Measurements from ENCODE around the gene CD109. TPM values are rescaled to one million over a fixed set of nuclear protein-coding genes. Genes with fewer than 3 reads are reported as not detected.
"Not testable (repeated sequence)": the region's sequence is repeated elsewhere in the genome, so short reads cannot be mapped to it uniquely, and the experiment has no call there.

CD109 gene
- total RNA-seq, 4 donors from 2014 or later, result 1.3 to 3.8 (median 2.8) TPM

DNA sequence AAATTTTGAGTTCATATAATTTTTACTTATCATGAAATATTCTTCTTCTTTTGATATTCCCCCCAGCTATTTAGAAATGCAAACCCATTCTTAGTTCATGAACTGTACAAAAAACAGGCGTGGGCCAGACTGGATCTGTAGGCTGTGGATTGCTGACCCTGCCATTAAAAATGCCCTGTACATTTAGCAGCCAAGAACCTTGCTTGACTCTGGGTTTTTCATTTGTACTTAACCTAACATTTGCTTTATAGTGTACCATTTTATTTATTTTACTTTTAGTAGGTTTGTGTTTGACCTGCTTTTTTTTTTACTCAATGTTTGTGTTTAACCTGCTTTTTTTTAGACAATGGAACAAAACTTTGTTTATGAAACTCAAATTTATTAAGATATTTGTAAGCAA, 14.9 kb downstream of the CD109 start:
- no peak for DNase-seq
- in situ Hi-C loops (cut with MboI; ENCODE audit: low sequenced_read_pairs in 4 of 4) (no loop called here), intact Hi-C loops (cut with DNase I; ENCODE audit: low total_unique reads) (no loop called here)
- TF ChIP-seq, protein P1, sequence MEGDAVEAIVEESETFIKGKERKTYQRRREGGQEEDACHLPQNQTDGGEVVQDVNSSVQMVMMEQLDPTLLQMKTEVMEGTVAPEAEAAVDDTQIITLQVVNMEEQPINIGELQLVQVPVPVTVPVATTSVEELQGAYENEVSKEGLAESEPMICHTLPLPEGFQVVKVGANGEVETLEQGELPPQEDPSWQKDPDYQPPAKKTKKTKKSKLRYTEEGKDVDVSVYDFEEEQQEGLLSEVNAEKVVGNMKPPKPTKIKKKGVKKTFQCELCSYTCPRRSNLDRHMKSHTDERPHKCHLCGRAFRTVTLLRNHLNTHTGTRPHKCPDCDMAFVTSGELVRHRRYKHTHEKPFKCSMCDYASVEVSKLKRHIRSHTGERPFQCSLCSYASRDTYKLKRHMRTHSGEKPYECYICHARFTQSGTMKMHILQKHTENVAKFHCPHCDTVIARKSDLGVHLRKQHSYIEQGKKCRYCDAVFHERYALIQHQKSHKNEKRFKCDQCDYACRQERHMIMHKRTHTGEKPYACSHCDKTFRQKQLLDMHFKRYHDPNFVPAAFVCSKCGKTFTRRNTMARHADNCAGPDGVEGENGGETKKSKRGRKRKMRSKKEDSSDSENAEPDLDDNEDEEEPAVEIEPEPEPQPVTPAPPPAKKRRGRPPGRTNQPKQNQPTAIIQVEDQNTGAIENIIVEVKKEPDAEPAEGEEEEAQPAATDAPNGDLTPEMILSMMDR (IDR thresholded peaks at IDR 0.05 in 4 of 5, conservative IDR thresholded peaks at IDR 0.05 in 1 of 5), result no peak
- TF ChIP-seq POLR2A (IDR thresholded peaks at IDR 0.05), result no peak
- H3K27me3 ChIP-seq, result no peaks in the 10 kb centered on the region
- peaks cover 0 to 4% of the 10 kb centered on the region in 2 donors for H3K4me1 ChIP-seq
- H3K36me3 ChIP-seq, result no peaks in the 10 kb centered on the region
- no peak overlapping the region for H3K27ac ChIP-seq
- H3K9me3 ChIP-seq, result no peaks in the 10 kb centered on the region
- H3K4me3 ChIP-seq, result no peak overlapping the region
- no peak for ATAC-seq

DNA sequence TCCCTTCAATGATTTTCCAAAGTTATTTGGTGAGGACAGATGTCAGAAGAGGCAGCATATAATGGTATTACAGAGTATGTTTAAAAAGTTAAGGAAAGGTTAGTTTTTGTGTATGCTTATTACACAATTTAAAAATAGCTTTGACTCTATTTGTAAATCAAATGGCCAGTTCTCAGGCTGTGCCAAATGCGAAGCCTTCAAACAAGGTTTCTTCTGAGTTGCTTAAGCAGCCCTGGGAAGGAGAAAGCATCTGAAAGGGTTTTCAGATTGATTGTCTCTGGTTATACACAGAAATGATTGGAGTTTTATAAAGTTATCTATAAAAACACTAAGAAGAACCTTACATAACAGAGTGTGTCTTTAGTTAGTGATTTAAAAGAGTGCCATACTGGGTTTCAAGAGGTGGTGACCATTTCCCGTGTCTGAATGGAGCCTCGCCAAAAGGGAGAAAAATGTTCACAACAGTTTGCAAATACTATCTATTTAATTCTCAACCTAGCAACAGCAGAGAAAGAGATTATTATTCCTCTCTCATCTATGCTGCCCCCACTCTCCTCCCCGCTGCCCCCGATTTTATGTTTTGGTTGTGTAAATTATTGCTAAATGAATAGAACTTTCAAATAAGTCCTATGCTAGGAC, 16.7 kb downstream of the CD109 start:
- no peaks in the 10 kb centered on the region for H3K36me3 ChIP-seq
- ATAC-seq, result no peak
- no peak for TF ChIP-seq POLR2A (IDR thresholded peaks at IDR 0.05)
- TF ChIP-seq, protein P1 (IDR thresholded peaks at IDR 0.05 in 4 of 5, conservative IDR thresholded peaks at IDR 0.05 in 1 of 5), result no peak
- H3K27me3 ChIP-seq, result no peaks in the 10 kb centered on the region
- peak overlapping the region; percentile 56 to 67 (median 60) for H3K27ac ChIP-seq
- no peak overlapping the region for H3K4me3 ChIP-seq
- DNase-seq, result no peak
- peaks cover 0 to 4% of the 10 kb centered on the region in 2 donors for H3K4me1 ChIP-seq
- in situ Hi-C loops (cut with MboI; ENCODE audit: low sequenced_read_pairs in 4 of 4) (no loop called here), intact Hi-C loops (cut with DNase I; ENCODE audit: low total_unique reads) (no loop called here)
- no peaks in the 10 kb centered on the region for H3K9me3 ChIP-seq

GRCh38 chr6:73713426-73714147, 17.6 kb downstream of the CD109 start:
- in situ Hi-C loops (cut with MboI; ENCODE audit: low sequenced_read_pairs in 4 of 4), result no loop called here
- peak overlapping the region; percentile 56 to 68 (median 64) for H3K27ac ChIP-seq
- peak; percentile 68 for ATAC-seq

DNA sequence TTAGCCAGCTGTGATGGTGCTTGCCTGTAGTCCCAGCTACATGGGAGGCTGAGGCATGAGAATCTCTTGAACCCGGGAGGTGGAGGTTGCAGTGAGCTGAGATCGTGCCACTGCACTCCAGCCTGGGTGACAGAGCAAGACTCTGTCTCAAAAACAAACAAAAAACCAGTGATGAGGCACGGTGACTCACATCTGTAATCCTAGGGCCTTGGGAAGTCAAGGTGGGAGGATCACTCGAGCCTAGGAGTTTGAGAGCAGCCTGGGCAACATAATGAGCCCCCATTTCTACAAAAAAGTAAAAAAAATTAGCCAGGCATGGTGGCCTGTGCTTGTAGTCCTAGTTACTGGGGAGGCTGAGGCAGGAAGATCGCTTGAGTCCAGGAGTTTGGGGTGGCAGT, 19.1 kb downstream of the CD109 start:
- H3K27me3 ChIP-seq; ATAC-seq; in situ Hi-C loops (cut with MboI; ENCODE audit: low sequenced_read_pairs in 4 of 4); DNase-seq; H3K27ac ChIP-seq; H3K36me3 ChIP-seq; H3K4me1 ChIP-seq; H3K4me3 ChIP-seq; intact Hi-C loops (cut with DNase I; ENCODE audit: low total_unique reads); H3K9me3 ChIP-seq: not testable (repeated sequence)

More at GRCh38 chr6:73713426-73714147, 17.6 kb downstream of the CD109 start:
- Histone ChIP-seq H3K36me3 (no peaks in the 10 kb centered on the region), H3K27me3 (no peaks in the 10 kb centered on the region), H3K4me1 (peaks cover 0 to 4% of the 10 kb centered on the region in 2 donors), H3K9me3 (no peaks in the 10 kb centered on the region), H3K4me3 (no peak overlapping the region)
- DNase-seq, result no peak
- TF ChIP-seq POLR2A (IDR thresholded peaks at IDR 0.05), result no peak
- TF ChIP-seq, protein P1 (IDR thresholded peaks at IDR 0.05 in 4 of 5, conservative IDR thresholded peaks at IDR 0.05 in 1 of 5), result no peak
- intact Hi-C loops (cut with DNase I; ENCODE audit: low total_unique reads), result no loop called here

- ATAC-seq, result no peak
- Histone ChIP-seq H3K27me3 (no peaks in the 10 kb centered on the region), H3K4me1 (no peaks in the 10 kb centered on the region), H3K9me3 (no peaks in the 10 kb centered on the region), H3K27ac (no peak overlapping the region), H3K36me3 (no peaks in the 10 kb centered on the region), H3K4me3 (no peak overlapping the region)
- DNase-seq, result no peak
- intact Hi-C loops (cut with DNase I; ENCODE audit: low total_unique reads), result no loop called here
- in situ Hi-C loops (cut with MboI; ENCODE audit: low sequenced_read_pairs in 4 of 4), result no loop called here
- TF ChIP-seq, protein P1 (IDR thresholded peaks at IDR 0.05 in 4 of 5, conservative IDR thresholded peaks at IDR 0.05 in 1 of 5), result no peak
- no peak for TF ChIP-seq POLR2A (IDR thresholded peaks at IDR 0.05)
Observed at GRCh38 chr6:73719046-73719445, 23.0 kb downstream of the CD109 start.

All from gastrocnemius medialis (tissue), 4 donors.